Gastrocnemius medialis (tissue), 4 donors: ENCODE data around the gene CALML3. TPM values are rescaled to one million over a fixed set of nuclear protein-coding genes. Genes with fewer than 3 reads are reported as not detected.
"Not testable (repeated sequence)": the region's sequence is repeated elsewhere in the genome, so short reads cannot be mapped to it uniquely, and the experiment has no call there.

Experiments used
- ATAC-seq, 2 donors: fragments of 150-250 bp; one replicate each; pipeline ENCODE4 v1.9.1; 2016
- DNase-seq, 2 donors: peaks; one replicate each; pipeline ENCODE4 v3.0.0-alpha.2; 2019
- H3K27ac ChIP-seq, 4 donors: fragments of 200-600 bp; sonication (generic); 1 replicate in 1 of 4; 2 replicates in 3 of 4; pipeline ENCODE4 v1.5.1; 2016 to 2018; ENCODE audit warnings: mild to moderate bottlenecking in 2 of 4, moderate library complexity in 1 of 4
- H3K27me3 ChIP-seq, 3 donors: fragments of 200-600 bp; sonication (generic) in 2 of 3; 1 replicate in 1 of 3; 2 replicates in 2 of 3; pipeline versions ENCODE4 v1.5.1 to v1.6.0; 2016 to 2019; ENCODE audit warnings: mild to moderate bottlenecking in 1 of 3, moderate library complexity in 1 of 3
- H3K36me3 ChIP-seq, 2 donors: fragments of 200-600 bp; sonication (generic) in 1 of 2; one replicate each; pipeline ENCODE4 v1.5.1; 2017 to 2018
- H3K4me1 ChIP-seq, 2 donors: fragments of 200-600 bp; sonication (generic) in 1 of 2; one replicate each; pipeline ENCODE4 v1.5.1; 2016 to 2017; ENCODE audit warnings: mild to moderate bottlenecking in 2 of 2
- H3K4me3 ChIP-seq, 4 donors: fragments of 200-600 bp; sonication (generic) in 3 of 4; 1 replicate in 1 of 4; 2 replicates in 3 of 4; pipeline ENCODE4 v1.5.1; 2016 to 2019; ENCODE audit warnings: mild to moderate bottlenecking in 2 of 4
- H3K9me3 ChIP-seq, 3 donors: fragments of 200-600 bp; sonication (generic) in 2 of 3; 1 replicate in 1 of 3; 2 replicates in 2 of 3; pipeline ENCODE4 v1.5.1; 2016 to 2019
- POLR2A ChIP-seq, 2 donors: fragments of 450-650 bp; IDR thresholded peaks; one replicate each; pipeline ENCODE4 v1.6.1; 2017; ENCODE audit warnings: antibody characterized with exemption in 2 of 2, mild to moderate bottlenecking in 2 of 2, moderate library complexity in 2 of 2
- in situ Hi-C, 4 donors: fragments of 200-750 bp; cut with MboI; loops; one replicate each; pipeline versions ENCODE4 v1.15.0 to v1.8.0; 2017; ENCODE audit warnings: low sequenced_read_pairs in 4 of 4
- intact Hi-C: fragments of 100-400 bp; cut with DNase I; formaldehyde crosslinking; loops from one replicate; pipeline ENCODE4 v1.15.1; 2023; ENCODE audit warnings: low total_unique reads
- total RNA-seq, 4 donors: library from RNA; depleted of rRNA; stranded (reverse); fragments of >200 nt; gene quantifications; one replicate each; pipeline versions ENCODE4 v1.1.0 to v1.2.3, GENCODE V29; 2016
- TF ChIP-seq, protein P1 (sequence below), 5 experiments: fragments of 450-650 bp in 3 of 5; fragments of 200-600 bp in 2 of 5; sonication (generic) in 2 of 5; IDR thresholded peaks in 4 of 5; conservative IDR thresholded peaks in 1 of 5; 1 replicate in 4 of 5; 2 replicates in 1 of 5; pipeline ENCODE4 v1.5.1; 2016 to 2019; ENCODE audit warnings: antibody characterized with exemption in 5 of 5, mild to moderate bottlenecking in 3 of 5, moderate library complexity in 3 of 5

Gene CALML3
- total RNA-seq, 4 donors from 2014 or later: not detected

DNA sequence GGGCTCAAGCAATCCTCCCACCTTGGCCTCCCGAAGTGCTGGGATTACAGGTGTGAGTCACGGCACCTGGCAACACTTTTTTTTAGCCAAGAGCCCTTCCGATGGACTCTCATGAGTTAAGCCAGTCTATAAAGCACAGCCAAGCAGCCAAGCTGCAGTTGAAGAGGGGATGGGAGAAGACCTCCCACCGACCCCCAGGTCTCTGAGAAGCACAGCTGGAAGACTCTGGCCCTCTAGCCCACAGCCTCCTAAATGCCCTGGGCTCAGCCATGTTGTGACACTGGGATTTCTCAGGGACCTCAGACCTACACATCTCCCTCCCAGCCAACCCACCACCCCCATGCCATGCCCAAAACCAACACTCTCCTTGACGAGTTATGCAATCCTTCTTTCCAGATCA is 31.1 kb downstream of the CALML3 start:
- no peaks in the 10 kb centered on the region for H3K27me3 ChIP-seq
- H3K9me3 ChIP-seq: no peaks in the 10 kb centered on the region
- no peak for DNase-seq
- TF ChIP-seq, protein P1, sequence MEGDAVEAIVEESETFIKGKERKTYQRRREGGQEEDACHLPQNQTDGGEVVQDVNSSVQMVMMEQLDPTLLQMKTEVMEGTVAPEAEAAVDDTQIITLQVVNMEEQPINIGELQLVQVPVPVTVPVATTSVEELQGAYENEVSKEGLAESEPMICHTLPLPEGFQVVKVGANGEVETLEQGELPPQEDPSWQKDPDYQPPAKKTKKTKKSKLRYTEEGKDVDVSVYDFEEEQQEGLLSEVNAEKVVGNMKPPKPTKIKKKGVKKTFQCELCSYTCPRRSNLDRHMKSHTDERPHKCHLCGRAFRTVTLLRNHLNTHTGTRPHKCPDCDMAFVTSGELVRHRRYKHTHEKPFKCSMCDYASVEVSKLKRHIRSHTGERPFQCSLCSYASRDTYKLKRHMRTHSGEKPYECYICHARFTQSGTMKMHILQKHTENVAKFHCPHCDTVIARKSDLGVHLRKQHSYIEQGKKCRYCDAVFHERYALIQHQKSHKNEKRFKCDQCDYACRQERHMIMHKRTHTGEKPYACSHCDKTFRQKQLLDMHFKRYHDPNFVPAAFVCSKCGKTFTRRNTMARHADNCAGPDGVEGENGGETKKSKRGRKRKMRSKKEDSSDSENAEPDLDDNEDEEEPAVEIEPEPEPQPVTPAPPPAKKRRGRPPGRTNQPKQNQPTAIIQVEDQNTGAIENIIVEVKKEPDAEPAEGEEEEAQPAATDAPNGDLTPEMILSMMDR (IDR thresholded peaks at IDR 0.05 in 4 of 5, conservative IDR thresholded peaks at IDR 0.05 in 1 of 5): no peak
- TF ChIP-seq POLR2A (IDR thresholded peaks at IDR 0.05): no peak
- intact Hi-C loops: no loop called here
- in situ Hi-C loops: no loop called here
- no peak overlapping the region for H3K4me3 ChIP-seq
- no peaks in the 10 kb centered on the region for H3K36me3 ChIP-seq
- no peak overlapping the region for H3K27ac ChIP-seq
- H3K4me1 ChIP-seq: peaks cover 0 to 5% of the 10 kb centered on the region in 2 donors
- no peak for ATAC-seq

DNA sequence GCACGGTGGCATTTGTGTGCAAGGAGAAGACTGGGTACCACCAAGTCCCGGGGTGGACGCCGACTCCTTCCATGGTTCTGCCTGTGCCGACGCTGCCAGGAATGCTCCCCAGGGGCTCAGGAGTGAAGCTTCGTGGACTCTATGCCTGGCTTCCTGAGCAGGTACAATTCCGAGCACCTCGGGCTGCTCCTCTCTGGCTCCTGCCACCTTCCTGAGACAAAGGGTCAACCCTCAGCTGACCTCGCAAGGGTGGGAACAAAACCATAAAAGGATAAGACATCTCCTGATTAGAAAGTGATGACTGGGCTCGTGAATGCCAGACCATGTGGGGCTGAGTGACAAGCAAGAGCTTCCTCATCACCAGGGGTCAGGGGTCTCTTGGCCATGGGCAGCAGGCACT is 31.8 kb downstream of the CALML3 start:
- no peak overlapping the region for H3K27ac ChIP-seq
- intact Hi-C loops (no loop called here), in situ Hi-C loops (no loop called here)
- ATAC-seq: no peak
- DNase-seq: no peak
- no peak overlapping the region for H3K4me3 ChIP-seq
- no peaks in the 10 kb centered on the region for H3K9me3 ChIP-seq
- H3K27me3 ChIP-seq: no peaks in the 10 kb centered on the region
- peaks cover 0 to 5% of the 10 kb centered on the region in 2 donors for H3K4me1 ChIP-seq
- TF ChIP-seq, protein P1 (IDR thresholded peaks at IDR 0.05 in 4 of 5, conservative IDR thresholded peaks at IDR 0.05 in 1 of 5): no peak
- no peak for TF ChIP-seq POLR2A (IDR thresholded peaks at IDR 0.05)
- no peaks in the 10 kb centered on the region for H3K36me3 ChIP-seq

- TF ChIP-seq, protein P1 (IDR thresholded peaks at IDR 0.05 in 4 of 5, conservative IDR thresholded peaks at IDR 0.05 in 1 of 5): no peak
- Histone ChIP-seq H3K27me3 (no peaks in the 10 kb centered on the region), H3K4me3 (no peak overlapping the region), H3K4me1 (peaks cover 0 to 5% of the 10 kb centered on the region in 2 donors), H3K36me3 (no peaks in the 10 kb centered on the region), H3K9me3 (no peaks in the 10 kb centered on the region), H3K27ac (no peak overlapping the region)
- intact Hi-C loops: no loop called here
- in situ Hi-C loops: no loop called here
- ATAC-seq (no peak), DNase-seq (no peak)
These were observed 32.4 kb downstream of the CALML3 start for GRCh38 chr10:5557040-5557721.

- Histone ChIP-seq H3K9me3 (no peaks in the 10 kb centered on the region), H3K27me3 (no peaks in the 10 kb centered on the region), H3K36me3 (no peaks in the 10 kb centered on the region), H3K4me3 (no peak overlapping the region), H3K4me1 (peaks cover 0 to 5% of the 10 kb centered on the region in 2 donors), H3K27ac (no peak overlapping the region)
- ATAC-seq: no peak
- TF ChIP-seq, protein P1 (IDR thresholded peaks at IDR 0.05 in 4 of 5, conservative IDR thresholded peaks at IDR 0.05 in 1 of 5): no peak
- no peak for TF ChIP-seq POLR2A (IDR thresholded peaks at IDR 0.05)
- in situ Hi-C loops (no loop called here), intact Hi-C loops (no loop called here)
- no peak for DNase-seq
These were observed 33.3 kb downstream of the CALML3 start for GRCh38 chr10:5557799-5558771.

DNA sequence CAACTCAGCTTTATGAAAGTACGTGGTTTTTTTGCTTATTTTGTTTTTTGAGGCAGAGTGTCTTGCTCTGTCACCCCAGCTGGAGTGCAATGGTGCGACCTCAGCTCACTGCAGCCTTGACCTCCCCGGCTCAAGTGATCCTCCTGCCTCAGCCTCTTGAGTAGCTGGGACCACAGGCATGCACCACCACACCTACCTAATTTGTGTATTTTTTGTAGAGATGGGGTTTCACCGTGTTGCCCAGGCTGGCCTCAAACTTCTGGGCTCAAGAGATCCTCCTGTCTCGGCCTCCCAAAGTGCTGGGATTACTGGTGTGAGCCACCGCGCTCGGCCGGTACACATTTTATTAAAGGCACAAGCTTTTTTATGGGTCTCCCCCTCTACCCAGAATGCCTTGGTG is 34.3 kb downstream of the CALML3 start:
- in situ Hi-C loops: not testable (repeated sequence)

More for the DNA sequence above, 34.3 kb downstream of the CALML3 start:
- DNase-seq, ATAC-seq, H3K27ac ChIP-seq, H3K36me3 ChIP-seq, intact Hi-C loops, H3K4me1 ChIP-seq, H3K9me3 ChIP-seq, H3K27me3 ChIP-seq, H3K4me3 ChIP-seq: not testable (repeated sequence)
